Lower lobe of right lung (tissue), 2 donors: Measurements from ENCODE around the gene PNMA8A. TPM values are rescaled to one million over a fixed set of nuclear protein-coding genes. Genes with fewer than 3 reads are reported as not detected.

Source experiments
- ATAC-seq, 2 donors: fragments of 200-7000 bp; cut with Tn5 transposase; one replicate each; pipeline ENCODE4 v1.9.1; 2020 to 2022; ENCODE audit warnings: mild to moderate bottlenecking in 2 of 2, moderate library complexity in 2 of 2
- DNase-seq: peaks from one replicate; pipeline ENCODE4 v3.0.0-alpha.2; 2020
- H3K27ac ChIP-seq: fragments of 200-600 bp; one replicate; pipeline ENCODE4 v1.8.0; 2022
- H3K27me3 ChIP-seq: fragments of 200-600 bp; one replicate; pipeline ENCODE4 v1.8.0; 2022; ENCODE audit warnings: low read depth
- H3K36me3 ChIP-seq: fragments of 200-600 bp; one replicate; pipeline ENCODE4 v1.8.0; 2022; ENCODE audit warnings: mild to moderate bottlenecking
- H3K4me1 ChIP-seq: fragments of 200-600 bp; one replicate; pipeline ENCODE4 v1.8.0; 2022
- H3K4me3 ChIP-seq: fragments of 200-600 bp; one replicate; pipeline ENCODE4 v1.8.0; 2022; ENCODE audit warnings: mild to moderate bottlenecking
- H3K9me3 ChIP-seq: fragments of 200-600 bp; one replicate; pipeline ENCODE4 v1.8.0; 2022
- CTCF ChIP-seq: fragments of 200-600 bp; IDR thresholded peaks from one replicate; pipeline ENCODE4 v1.8.0; 2022; ENCODE audit warnings: antibody characterized with exemption, mild to moderate bottlenecking
- intact Hi-C: fragments of 100-400 bp; cut with DNase I; formaldehyde crosslinking; loops from one replicate; pipeline ENCODE4 v1.11.0; 2022
- total RNA-seq: library from RNA; stranded (reverse); fragmentation: NEBNext Ultra II Directional; extraction: Animal tissue kit (Norgen Biotek cat#: 25700); gene quantifications from one replicate; pipeline ENCODE4 v1.2.1, GENCODE V29; 2021
- donor health status: DM: no; HTN: yes; CAD: no; lungs with severe emphysema.

Gene PNMA8A
- total RNA-seq, 1 donor from 2014 or later: 1.5 TPM

- H3K27ac ChIP-seq: no peak overlapping the region
- DNase-seq: no peak
- no peaks in the 10 kb centered on the region for H3K36me3 ChIP-seq
- H3K4me3 ChIP-seq: no peak overlapping the region
- no peak for TF ChIP-seq CTCF
- no peak for ATAC-seq
- no peaks in the 10 kb centered on the region for H3K4me1 ChIP-seq
- no peaks in the 10 kb centered on the region for H3K9me3 ChIP-seq
- no peaks in the 10 kb centered on the region for H3K27me3 ChIP-seq
- intact Hi-C loops: no loop called here
These were observed 17.7 kb downstream of the PNMA8A start for GRCh38 chr19:46453661-46454060.

GRCh38 chr19:46452186-46452585, 19.2 kb downstream of the PNMA8A start:
- no peak for DNase-seq
- Histone ChIP-seq H3K36me3 (no peaks in the 10 kb centered on the region), H3K4me1 (no peaks in the 10 kb centered on the region), H3K27ac (no peak overlapping the region), H3K9me3 (no peaks in the 10 kb centered on the region), H3K4me3 (no peak overlapping the region), H3K27me3 (no peaks in the 10 kb centered on the region)
- TF ChIP-seq CTCF: no peak
- intact Hi-C loops: no loop called here
- ATAC-seq: no peak

GRCh38 chr19:46451352-46451751, 20.0 kb downstream of the PNMA8A start:
- TF ChIP-seq CTCF: no peak

GRCh38 chr19:46450737-46451136, 20.6 kb downstream of the PNMA8A start:
- Histone ChIP-seq H3K27me3 (no peaks in the 10 kb centered on the region), H3K4me1 (no peaks in the 10 kb centered on the region), H3K9me3 (no peaks in the 10 kb centered on the region), H3K36me3 (no peaks in the 10 kb centered on the region), H3K27ac (no peak overlapping the region), H3K4me3 (no peak overlapping the region)
- ATAC-seq (no peak), DNase-seq (no peak)
- intact Hi-C loops: no loop called here
- TF ChIP-seq CTCF: no peak

More at GRCh38 chr19:46451352-46451751, 20.0 kb downstream of the PNMA8A start:
- Histone ChIP-seq H3K9me3 (no peaks in the 10 kb centered on the region), H3K27ac (no peak overlapping the region), H3K4me3 (no peak overlapping the region), H3K4me1 (no peaks in the 10 kb centered on the region), H3K36me3 (no peaks in the 10 kb centered on the region), H3K27me3 (no peaks in the 10 kb centered on the region)
- DNase-seq (no peak), ATAC-seq (no peak)
- intact Hi-C loops: no loop called here

- Histone ChIP-seq H3K36me3 (no peaks in the 10 kb centered on the region), H3K27me3 (no peaks in the 10 kb centered on the region), H3K4me3 (no peak overlapping the region), H3K4me1 (no peaks in the 10 kb centered on the region), H3K27ac (no peak overlapping the region), H3K9me3 (no peaks in the 10 kb centered on the region)
- intact Hi-C loops: no loop called here
- TF ChIP-seq CTCF: no peak
- ATAC-seq (no peak), DNase-seq (no peak)
These were observed 22.1 kb downstream of the PNMA8A start for GRCh38 chr19:46449228-46449627.

- intact Hi-C loops: no loop called here
- no peaks in the 10 kb centered on the region for H3K9me3 ChIP-seq
- no peak overlapping the region for H3K4me3 ChIP-seq
- no peak overlapping the region for H3K27ac ChIP-seq
- no peak for TF ChIP-seq CTCF
- H3K36me3 ChIP-seq: no peaks in the 10 kb centered on the region
- H3K4me1 ChIP-seq: no peaks in the 10 kb centered on the region
- DNase-seq (no peak), ATAC-seq (no peak)
- no peaks in the 10 kb centered on the region for H3K27me3 ChIP-seq
These were observed 22.8 kb downstream of the PNMA8A start for GRCh38 chr19:46448601-46449000.
